ENCODE results near the gene UCK2. TPM values are rescaled to one million over a fixed set of nuclear protein-coding genes. Genes with fewer than 3 reads are reported as not detected.

The UCK2 gene
- total and polyA plus RNA-seq, 9 of the 15 experiments (the other 6 are each of a cell fraction or from before 2014, with no cell fraction given) = 71.6 to 145 (median 95.8) TPM

DNA sequence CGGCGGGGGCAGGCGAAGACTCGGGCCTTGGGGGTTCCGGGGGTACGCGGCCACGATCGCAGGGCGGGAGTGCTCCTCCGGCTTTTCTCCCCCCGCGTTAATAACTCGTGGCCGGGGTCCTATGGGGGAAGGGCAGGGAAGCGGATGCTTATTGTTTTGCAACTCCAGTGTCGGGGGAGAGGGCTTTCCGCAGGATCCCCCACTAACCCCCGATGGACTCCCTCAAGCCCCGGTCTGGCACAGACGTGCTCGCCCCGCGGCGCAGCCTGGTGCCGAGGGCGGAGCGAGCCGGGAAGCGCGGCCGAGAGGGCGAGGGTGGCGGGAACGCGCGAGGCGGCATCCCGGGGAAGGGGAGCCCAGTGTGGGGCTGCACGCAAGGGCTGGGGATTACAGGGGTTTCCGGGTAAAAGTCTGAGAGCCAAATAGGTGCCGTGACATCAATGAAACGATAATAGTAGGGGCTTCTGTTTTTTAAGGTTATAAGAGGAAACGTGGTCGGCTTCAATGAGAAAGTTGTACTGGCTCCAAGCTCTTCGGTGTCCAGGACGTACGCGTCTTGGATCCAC is 772 bp downstream of the UCK2 start (continued):
- peak; percentile 22; the same call in 1 of the 2 replicates for TF ChIP-seq CREB1 (IDR thresholded peaks at IDR 0.05)
- 0 out of 2 replicates have a peak, but pooled peaks have one; percentile 11 for TF ChIP-seq CREB1 (CRISPR knock-in tag; IDR thresholded peaks at IDR 0.05)
- no peak for TF ChIP-seq COPS2 (conservative IDR thresholded peaks at IDR 0.05)
- TF ChIP-seq, protein P1, sequence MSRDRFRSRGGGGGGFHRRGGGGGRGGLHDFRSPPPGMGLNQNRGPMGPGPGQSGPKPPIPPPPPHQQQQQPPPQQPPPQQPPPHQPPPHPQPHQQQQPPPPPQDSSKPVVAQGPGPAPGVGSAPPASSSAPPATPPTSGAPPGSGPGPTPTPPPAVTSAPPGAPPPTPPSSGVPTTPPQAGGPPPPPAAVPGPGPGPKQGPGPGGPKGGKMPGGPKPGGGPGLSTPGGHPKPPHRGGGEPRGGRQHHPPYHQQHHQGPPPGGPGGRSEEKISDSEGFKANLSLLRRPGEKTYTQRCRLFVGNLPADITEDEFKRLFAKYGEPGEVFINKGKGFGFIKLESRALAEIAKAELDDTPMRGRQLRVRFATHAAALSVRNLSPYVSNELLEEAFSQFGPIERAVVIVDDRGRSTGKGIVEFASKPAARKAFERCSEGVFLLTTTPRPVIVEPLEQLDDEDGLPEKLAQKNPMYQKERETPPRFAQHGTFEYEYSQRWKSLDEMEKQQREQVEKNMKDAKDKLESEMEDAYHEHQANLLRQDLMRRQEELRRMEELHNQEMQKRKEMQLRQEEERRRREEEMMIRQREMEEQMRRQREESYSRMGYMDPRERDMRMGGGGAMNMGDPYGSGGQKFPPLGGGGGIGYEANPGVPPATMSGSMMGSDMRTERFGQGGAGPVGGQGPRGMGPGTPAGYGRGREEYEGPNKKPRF (IDR thresholded peaks at IDR 0.05; ENCODE audit: low read depth, low read length) = no peak
- no peak for TF ChIP-seq HOXB6 (CRISPR knock-in tag; IDR thresholded peaks at IDR 0.05; ENCODE audit: borderline replicate concordance)
- TF ChIP-seq, protein P2, sequence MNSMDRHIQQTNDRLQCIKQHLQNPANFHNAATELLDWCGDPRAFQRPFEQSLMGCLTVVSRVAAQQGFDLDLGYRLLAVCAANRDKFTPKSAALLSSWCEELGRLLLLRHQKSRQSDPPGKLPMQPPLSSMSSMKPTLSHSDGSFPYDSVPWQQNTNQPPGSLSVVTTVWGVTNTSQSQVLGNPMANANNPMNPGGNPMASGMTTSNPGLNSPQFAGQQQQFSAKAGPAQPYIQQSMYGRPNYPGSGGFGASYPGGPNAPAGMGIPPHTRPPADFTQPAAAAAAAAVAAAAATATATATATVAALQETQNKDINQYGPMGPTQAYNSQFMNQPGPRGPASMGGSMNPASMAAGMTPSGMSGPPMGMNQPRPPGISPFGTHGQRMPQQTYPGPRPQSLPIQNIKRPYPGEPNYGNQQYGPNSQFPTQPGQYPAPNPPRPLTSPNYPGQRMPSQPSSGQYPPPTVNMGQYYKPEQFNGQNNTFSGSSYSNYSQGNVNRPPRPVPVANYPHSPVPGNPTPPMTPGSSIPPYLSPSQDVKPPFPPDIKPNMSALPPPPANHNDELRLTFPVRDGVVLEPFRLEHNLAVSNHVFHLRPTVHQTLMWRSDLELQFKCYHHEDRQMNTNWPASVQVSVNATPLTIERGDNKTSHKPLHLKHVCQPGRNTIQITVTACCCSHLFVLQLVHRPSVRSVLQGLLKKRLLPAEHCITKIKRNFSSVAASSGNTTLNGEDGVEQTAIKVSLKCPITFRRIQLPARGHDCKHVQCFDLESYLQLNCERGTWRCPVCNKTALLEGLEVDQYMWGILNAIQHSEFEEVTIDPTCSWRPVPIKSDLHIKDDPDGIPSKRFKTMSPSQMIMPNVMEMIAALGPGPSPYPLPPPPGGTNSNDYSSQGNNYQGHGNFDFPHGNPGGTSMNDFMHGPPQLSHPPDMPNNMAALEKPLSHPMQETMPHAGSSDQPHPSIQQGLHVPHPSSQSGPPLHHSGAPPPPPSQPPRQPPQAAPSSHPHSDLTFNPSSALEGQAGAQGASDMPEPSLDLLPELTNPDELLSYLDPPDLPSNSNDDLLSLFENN (IDR thresholded peaks at IDR 0.05; ENCODE audit: low read depth in 2 of 2, low read length in 2 of 2) = no peak
- no peak for TF ChIP-seq ZNF551 (CRISPR knock-in tag; IDR thresholded peaks at IDR 0.05)
- TF ChIP-seq, protein P3, sequence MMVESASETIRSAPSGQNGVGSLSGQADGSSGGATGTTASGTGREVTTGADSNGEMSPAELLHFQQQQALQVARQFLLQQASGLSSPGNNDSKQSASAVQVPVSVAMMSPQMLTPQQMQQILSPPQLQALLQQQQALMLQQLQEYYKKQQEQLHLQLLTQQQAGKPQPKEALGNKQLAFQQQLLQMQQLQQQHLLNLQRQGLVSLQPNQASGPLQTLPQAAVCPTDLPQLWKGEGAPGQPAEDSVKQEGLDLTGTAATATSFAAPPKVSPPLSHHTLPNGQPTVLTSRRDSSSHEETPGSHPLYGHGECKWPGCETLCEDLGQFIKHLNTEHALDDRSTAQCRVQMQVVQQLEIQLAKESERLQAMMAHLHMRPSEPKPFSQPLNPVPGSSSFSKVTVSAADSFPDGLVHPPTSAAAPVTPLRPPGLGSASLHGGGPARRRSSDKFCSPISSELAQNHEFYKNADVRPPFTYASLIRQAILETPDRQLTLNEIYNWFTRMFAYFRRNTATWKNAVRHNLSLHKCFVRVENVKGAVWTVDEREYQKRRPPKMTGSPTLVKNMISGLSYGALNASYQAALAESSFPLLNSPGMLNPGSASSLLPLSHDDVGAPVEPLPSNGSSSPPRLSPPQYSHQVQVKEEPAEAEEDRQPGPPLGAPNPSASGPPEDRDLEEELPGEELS (CRISPR knock-in tag; IDR thresholded peaks at IDR 0.05; ENCODE audit: borderline replicate concordance) = no peak
- TF ChIP-seq SMARCC2 (IDR thresholded peaks at IDR 0.05; ENCODE audit: low read depth) = no peak
- TF ChIP-seq DNMT1 (IDR thresholded peaks at IDR 0.05) = no peak
- no peak for TF ChIP-seq POLR3A (IDR thresholded peaks at IDR 0.05; ENCODE audit: borderline replicate concordance, extremely low read depth, insufficient read depth, insufficient read length)
- no peak for TF ChIP-seq TCFL5 (CRISPR knock-in tag; conservative IDR thresholded peaks at IDR 0.05)
- no peak for TF ChIP-seq NR4A1 (CRISPR knock-in tag; IDR thresholded peaks at IDR 0.05)
- no peak for TF ChIP-seq NR4A1 (tag; IDR thresholded peaks at IDR 0.05)
- TF ChIP-seq, protein P4, sequence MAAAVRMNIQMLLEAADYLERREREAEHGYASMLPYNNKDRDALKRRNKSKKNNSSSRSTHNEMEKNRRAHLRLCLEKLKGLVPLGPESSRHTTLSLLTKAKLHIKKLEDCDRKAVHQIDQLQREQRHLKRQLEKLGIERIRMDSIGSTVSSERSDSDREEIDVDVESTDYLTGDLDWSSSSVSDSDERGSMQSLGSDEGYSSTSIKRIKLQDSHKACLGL (CRISPR knock-in tag; IDR thresholded peaks at IDR 0.05; ENCODE audit: borderline replicate concordance, poor library complexity, severe bottlenecking) = no peak
- no peak for TF ChIP-seq ZNF668 (CRISPR knock-in tag; IDR thresholded peaks at IDR 0.05)
- TF ChIP-seq CBX1 (IDR thresholded peaks at IDR 0.05; ENCODE audit: low read depth) = no peak
- TF ChIP-seq STAT5B (CRISPR knock-in tag; IDR thresholded peaks at IDR 0.05) = no peak
- TF ChIP-seq, protein P5, sequence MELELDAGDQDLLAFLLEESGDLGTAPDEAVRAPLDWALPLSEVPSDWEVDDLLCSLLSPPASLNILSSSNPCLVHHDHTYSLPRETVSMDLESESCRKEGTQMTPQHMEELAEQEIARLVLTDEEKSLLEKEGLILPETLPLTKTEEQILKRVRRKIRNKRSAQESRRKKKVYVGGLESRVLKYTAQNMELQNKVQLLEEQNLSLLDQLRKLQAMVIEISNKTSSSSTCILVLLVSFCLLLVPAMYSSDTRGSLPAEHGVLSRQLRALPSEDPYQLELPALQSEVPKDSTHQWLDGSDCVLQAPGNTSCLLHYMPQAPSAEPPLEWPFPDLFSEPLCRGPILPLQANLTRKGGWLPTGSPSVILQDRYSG (tag; conservative IDR thresholded peaks at IDR 0.05; ENCODE audit: low read depth) = no peak

Data from K562 (cell line).